Mesothelial cell of epicardium (in vitro differentiated cells): Measurements from ENCODE around the gene CIC. TPM values are rescaled to one million over a fixed set of nuclear protein-coding genes. Genes with fewer than 3 reads are reported as not detected.

Experiments
- DNase-seq, 2 experiments: peaks; one replicate each; pipeline ENCODE4 v3.0.0; 2021; ENCODE audit warnings: low spot score in 2 of 2; ENCODE audit not compliant: unreplicated experiment in 2 of 2
- H3K27ac Mint-ChIP-seq: 2 replicates; pipeline ENCODE4 v1.8.0; 2021; ENCODE audit warnings: mixed read lengths
- H3K27me3 Mint-ChIP-seq: 2 replicates; pipeline ENCODE4 v1.8.0; 2021; ENCODE audit warnings: low read depth, mixed read lengths
- H3K36me3 Mint-ChIP-seq: 2 replicates; pipeline ENCODE4 v1.8.0; 2021; ENCODE audit warnings: mixed read lengths
- H3K4me1 Mint-ChIP-seq: 2 replicates; pipeline ENCODE4 v1.8.0; 2021; ENCODE audit warnings: mixed read lengths
- H3K4me3 Mint-ChIP-seq: 2 replicates; pipeline ENCODE4 v1.8.0; 2021; ENCODE audit warnings: mild to moderate bottlenecking, moderate library complexity, mixed read lengths
- H3K9me3 Mint-ChIP-seq: 2 replicates; pipeline ENCODE4 v1.8.0; 2021; ENCODE audit warnings: mixed read lengths
- CTCF ChIP-seq: fragments of 200-600 bp; sonication (generic); IDR thresholded peaks from one replicate; pipeline ENCODE4 v1.5.0; 2021; ENCODE audit warnings: antibody characterized with exemption; ENCODE audit not compliant: unreplicated experiment
- total RNA-seq: library from RNA; stranded (reverse); gene quantifications from 3 replicates; pipeline ENCODE4 v1.2.1, GENCODE V29; 2021

The CIC gene
- total RNA-seq, 1 donor from 2014 or later: 90.9 TPM

GRCh38 chr19:42246143-42246921 is 22.7 kb upstream of the CIC start:
- H3K4me3 Mint-ChIP-seq: no peak overlapping the region

DNA sequence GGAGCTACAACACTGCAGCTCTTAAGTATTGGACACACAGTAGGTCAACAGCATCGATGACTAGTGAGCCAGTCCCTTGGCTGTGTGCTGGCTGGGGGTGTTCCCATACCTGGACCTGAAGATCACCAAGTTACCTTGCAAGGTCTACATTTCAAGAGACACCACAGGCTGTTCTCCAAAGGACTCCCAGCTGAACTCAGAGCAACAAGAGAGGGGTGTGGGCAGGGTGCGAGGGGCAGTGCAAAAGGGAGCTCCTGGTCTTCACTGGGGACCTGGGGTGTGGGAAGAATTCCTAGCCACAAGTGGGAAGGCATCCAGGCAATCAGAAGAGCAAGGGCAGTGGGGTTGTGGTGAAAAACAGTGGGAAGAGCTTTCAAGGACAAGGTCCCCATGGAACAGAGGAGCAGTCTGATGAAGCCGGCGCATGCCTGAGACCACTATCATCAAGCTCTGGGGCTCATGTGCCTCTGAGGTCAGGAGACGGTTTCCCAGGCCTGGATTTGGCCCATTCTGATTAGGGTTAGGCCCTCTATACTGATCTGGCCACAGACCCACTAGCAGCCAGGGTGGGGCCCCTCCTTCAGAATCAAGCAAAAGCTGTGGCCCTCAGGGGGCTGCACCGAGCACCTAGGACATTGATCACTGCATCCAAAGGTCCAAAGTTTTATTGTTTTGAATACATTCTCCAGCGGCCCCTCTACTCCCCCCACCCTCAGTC is 22.0 kb upstream of the CIC start:
- peaks cover 4% of the 10 kb centered on the region for H3K36me3 Mint-ChIP-seq
- H3K4me3 Mint-ChIP-seq: no peak overlapping the region
- peaks cover 35% of the 10 kb centered on the region for H3K4me1 Mint-ChIP-seq
- no peak for TF ChIP-seq CTCF
- no peak for DNase-seq
- H3K27me3 Mint-ChIP-seq: no peaks in the 10 kb centered on the region
- H3K27ac Mint-ChIP-seq: peak overlapping the region; percentile 81
- no peaks in the 10 kb centered on the region for H3K9me3 Mint-ChIP-seq

More at GRCh38 chr19:42246143-42246921, 22.7 kb upstream of the CIC start:
- H3K4me1 Mint-ChIP-seq: peaks cover 34% of the 10 kb centered on the region
- H3K27ac Mint-ChIP-seq: peak overlapping the region; percentile 81
- no peaks in the 10 kb centered on the region for H3K9me3 Mint-ChIP-seq
- no peaks in the 10 kb centered on the region for H3K27me3 Mint-ChIP-seq
- peaks cover 4% of the 10 kb centered on the region for H3K36me3 Mint-ChIP-seq
- peak in 1 of 2 experiments; percentile 51 for DNase-seq
- TF ChIP-seq CTCF: no peak

DNA sequence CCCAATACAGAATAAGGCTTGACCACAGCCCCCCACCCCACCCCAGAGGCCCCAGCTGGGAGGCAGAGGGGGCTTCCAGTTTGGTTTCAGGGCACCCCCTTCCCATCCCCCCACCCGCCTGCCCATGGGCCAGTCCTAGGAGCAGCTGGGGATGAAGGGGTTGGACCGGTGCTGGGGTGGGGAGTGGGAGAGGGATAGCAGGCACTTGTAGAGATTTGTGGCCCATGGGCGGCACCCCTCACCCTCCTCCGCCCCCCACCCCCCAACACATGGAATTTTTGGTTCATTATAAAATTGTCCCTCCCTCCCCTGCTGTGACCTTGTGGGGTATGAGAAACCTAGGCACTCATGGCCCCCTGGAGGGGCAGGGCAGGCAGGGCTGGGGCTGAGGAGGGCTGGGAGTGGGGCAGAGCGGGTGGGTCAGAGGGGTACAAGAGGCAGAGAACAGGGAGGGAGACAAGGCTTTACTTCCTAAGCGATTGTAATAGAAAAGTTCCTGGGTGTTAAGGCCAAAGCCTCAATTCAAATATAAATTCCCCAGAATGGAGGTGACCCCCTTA is 21.3 kb upstream of the CIC start:
- TF ChIP-seq CTCF: no peak
- Mint-ChIP-seq H3K9me3 (no peaks in the 10 kb centered on the region), H3K4me3 (no peak overlapping the region), H3K4me1 (peaks cover 41% of the 10 kb centered on the region), H3K27ac (no peak overlapping the region), H3K36me3 (peaks cover 4% of the 10 kb centered on the region), H3K27me3 (no peaks in the 10 kb centered on the region)
- DNase-seq: no peak

DNA sequence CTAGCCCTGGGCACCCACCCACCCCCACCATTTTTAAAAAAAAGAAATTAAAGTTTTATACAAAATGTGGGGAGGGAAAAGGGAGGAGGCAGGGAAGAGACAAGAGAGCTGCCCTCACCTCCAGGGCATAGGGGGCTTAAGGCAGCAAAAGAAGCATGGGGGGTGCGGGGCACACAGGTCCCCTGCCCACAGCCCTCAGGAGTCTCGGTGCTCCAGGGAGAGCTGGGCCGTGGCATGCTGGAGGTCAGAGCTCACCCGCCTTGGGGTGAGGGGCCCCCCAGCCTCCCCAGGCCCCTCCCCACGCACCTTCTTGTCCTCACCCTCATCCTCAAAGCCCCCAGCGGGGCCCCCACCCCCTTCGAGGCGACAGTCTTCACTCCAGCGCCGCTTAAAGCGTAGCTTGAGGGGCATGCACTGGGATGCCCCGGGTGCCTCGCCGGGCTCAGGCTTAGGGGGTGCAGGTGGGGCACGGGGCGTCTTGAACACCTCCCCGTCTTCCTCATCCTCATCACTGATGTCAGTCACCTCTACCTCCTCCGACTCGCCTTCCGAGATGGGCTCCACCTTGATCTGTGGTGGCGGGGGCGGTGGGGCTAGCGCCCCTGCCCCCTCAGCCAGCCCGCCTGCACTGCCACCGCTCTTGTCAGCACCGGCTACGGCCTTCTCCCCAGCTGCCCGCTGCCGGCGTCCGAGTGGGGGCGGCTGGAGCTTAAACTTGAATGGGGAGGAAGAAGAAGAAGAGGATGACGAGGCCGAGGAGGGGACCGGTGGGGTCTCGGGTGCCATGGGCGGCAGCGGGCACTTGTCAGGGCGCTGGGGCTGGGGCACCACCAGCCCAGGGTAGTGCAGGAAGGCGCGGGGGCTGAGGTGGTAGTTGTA is 20.5 kb upstream of the CIC start:
- no peak for DNase-seq
- peaks cover 4% of the 10 kb centered on the region for H3K36me3 Mint-ChIP-seq
- H3K27ac Mint-ChIP-seq: no peak overlapping the region
- TF ChIP-seq CTCF: no peak
- no peak overlapping the region for H3K4me3 Mint-ChIP-seq
- H3K27me3 Mint-ChIP-seq: no peaks in the 10 kb centered on the region
- peaks cover 41% of the 10 kb centered on the region for H3K4me1 Mint-ChIP-seq
- no peaks in the 10 kb centered on the region for H3K9me3 Mint-ChIP-seq

DNA sequence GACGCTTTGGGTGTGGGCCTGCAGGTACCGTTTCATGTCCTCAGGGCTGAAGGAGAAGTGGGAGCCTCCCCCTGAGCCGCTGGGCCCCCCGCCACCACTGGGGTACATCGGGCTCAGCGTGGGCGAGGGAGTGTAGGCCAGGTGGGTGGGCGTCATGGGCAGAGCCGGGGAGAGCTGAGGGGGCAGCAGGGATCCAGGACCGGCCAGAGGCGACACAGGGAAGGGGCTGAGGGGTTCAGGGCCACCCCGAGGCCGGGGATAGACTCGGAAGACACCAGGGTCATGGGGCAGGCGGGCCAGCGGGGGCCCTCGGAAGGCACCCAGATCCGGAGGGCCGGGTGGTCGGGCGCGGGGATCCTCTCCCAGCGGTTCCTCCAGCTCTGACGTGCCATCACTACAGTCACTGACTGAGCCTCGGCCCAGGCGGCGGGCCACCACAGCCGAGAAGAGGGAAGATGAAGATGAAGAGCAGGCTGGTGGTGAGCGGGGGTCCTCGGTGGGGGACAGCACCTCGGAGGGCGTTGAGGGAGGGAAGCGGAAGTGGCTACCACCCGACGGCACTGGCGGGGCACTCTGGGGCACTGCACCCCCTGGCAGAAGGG is 19.8 kb upstream of the CIC start:
- H3K4me3 Mint-ChIP-seq: no peak overlapping the region
- peaks cover 39% of the 10 kb centered on the region for H3K4me1 Mint-ChIP-seq
- no peaks in the 10 kb centered on the region for H3K27me3 Mint-ChIP-seq
- no peaks in the 10 kb centered on the region for H3K9me3 Mint-ChIP-seq
- DNase-seq: no peak
- H3K27ac Mint-ChIP-seq: no peak overlapping the region
- H3K36me3 Mint-ChIP-seq: peaks cover 4% of the 10 kb centered on the region
- TF ChIP-seq CTCF: no peak
